HG02840 (cell line): ENCODE data around the gene LY6G5C.

Experiments used
- ATAC-seq: cut with Tn5 transposase; IDR thresholded peaks from one replicate; pipeline ENCODE4 v1.9.1; 2021; ENCODE audit warnings: mild to moderate bottlenecking, moderate library complexity, moderate number of reproducible peaks; ENCODE audit not compliant: unreplicated experiment, low FRiP score

The LY6G5C gene

GRCh38 chr6:31691564-31692108, 10.8 kb upstream of the LY6G5C start:
- no peak for ATAC-seq

- no peak for ATAC-seq
These were observed 10.2 kb upstream of the LY6G5C start for GRCh38 chr6:31691078-31691463.

- no peak for ATAC-seq
These were observed 9.6 kb upstream of the LY6G5C start for GRCh38 chr6:31690231-31691077.

GRCh38 chr6:31689249-31690110, 8.6 kb upstream of the LY6G5C start:
- ATAC-seq = no peak

- no peak for ATAC-seq
These were observed 7.2 kb upstream of the LY6G5C start for GRCh38 chr6:31687860-31688693.

- no peak for ATAC-seq
These were observed 6.5 kb upstream of the LY6G5C start for GRCh38 chr6:31687321-31687720.

- ATAC-seq = no peak
These were observed 5.6 kb upstream of the LY6G5C start for GRCh38 chr6:31686483-31686882.

- no peak for ATAC-seq
These were observed 2.7 kb upstream of the LY6G5C start for GRCh38 chr6:31683591-31683990.

GRCh38 chr6:31681135-31681671, 336 bp upstream of the LY6G5C start:
- no peak for ATAC-seq

GRCh38 chr6:31677955-31678354, 2.9 kb downstream of the LY6G5C start:
- ATAC-seq = no peak

- ATAC-seq = no peak
These were observed 4.0 kb downstream of the LY6G5C start for GRCh38 chr6:31676904-31677303.

- ATAC-seq = no peak
These were observed 4.5 kb downstream of the LY6G5C start for GRCh38 chr6:31676322-31676903.

GRCh38 chr6:31669676-31670075, 11.2 kb downstream of the LY6G5C start, which contains the start of gene LY6G5B:
TSS of gene LY6G5B (plus strand) at chr6:31669976. CDS start at chr6:31670951, 975 bp downstream.
- no peak for ATAC-seq

GRCh38 chr6:31666337-31666965, 14.4 kb downstream of the LY6G5C start:
- no peak for ATAC-seq

- peak; percentile 79 for ATAC-seq
These were observed 15.1 kb downstream of the LY6G5C start, which contains the start of gene CSNK2B for GRCh38 chr6:31665501-31666336. TSS of gene CSNK2B (plus strand) at chr6:31666080. CDS start at chr6:31666832, 752 bp downstream.

- no peak for ATAC-seq
These were observed 15.9 kb downstream of the LY6G5C start, which contains the start of gene GPANK1 for GRCh38 chr6:31664790-31665500. TSS of gene GPANK1 (minus strand) at chr6:31664997. CDS start at chr6:31664478, 519 bp downstream.
